NCI-H2107 treated with DMSO at 0.1 percent for 48 hours (cell line): ENCODE measurements around the gene MYO5B.

Experiments used
- DNase-seq: peaks from one replicate; lab custom pipeline; 2025; ENCODE audit not compliant: unreplicated experiment; lab: John Stamatoyannopoulos, UW

The MYO5B gene

DNA sequence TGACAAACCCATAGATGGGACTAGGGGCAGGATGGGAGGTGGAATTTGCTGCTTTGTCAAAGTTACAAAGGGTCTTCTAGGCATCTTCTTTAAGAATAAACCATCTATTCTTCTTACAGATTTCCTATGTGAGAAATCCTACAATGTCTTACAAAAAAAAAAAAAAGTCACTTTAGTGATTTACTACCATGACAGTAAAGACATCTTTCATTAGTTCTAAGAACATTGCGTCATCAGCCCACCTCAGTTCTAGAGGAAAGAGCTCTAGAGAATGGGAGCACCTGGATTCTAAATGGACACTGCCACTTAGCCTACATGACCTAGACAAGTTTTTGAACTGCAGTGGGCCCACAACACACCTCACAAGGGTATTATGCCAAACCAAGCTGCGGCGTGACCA lies 172.0 kb downstream of the MYO5B start:
- DNase-seq, result no peak

GRCh38 chr18:50014606-50015005 lies 180.3 kb downstream of the MYO5B start:
- peak; percentile 22 for DNase-seq

- no peak for DNase-seq
Measured at GRCh38 chr18:50013363-50014138, 181.4 kb downstream of the MYO5B start.

DNA sequence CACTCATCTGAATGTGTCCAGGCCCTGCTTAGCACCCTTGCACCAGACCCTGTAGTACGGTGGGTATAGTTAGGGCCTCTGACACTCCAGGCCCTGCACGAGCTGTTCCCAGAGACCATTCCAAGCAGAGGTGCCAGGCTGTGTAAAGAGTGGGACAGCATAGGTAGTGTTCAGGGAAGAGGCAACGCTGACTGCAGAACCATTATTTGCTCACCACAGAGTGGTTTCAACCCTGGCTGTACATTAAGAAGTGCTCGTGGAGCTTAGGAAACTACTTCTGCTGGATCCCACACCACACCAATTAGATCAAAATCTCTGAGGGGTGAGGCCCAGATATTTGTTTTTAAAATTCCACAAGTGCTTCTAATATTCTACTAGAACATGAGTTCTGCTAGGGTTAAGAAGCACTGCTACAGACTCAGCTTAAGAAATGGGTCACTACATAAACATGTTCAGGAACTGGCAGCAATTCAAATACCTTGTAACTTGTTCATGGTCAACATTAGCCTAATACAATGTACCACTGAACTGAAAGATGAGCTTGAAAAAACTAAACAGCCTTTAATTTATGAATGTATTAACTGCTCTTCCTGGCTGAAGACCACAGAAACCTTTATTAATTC lies 183.0 kb downstream of the MYO5B start:
- no peak for DNase-seq

DNA sequence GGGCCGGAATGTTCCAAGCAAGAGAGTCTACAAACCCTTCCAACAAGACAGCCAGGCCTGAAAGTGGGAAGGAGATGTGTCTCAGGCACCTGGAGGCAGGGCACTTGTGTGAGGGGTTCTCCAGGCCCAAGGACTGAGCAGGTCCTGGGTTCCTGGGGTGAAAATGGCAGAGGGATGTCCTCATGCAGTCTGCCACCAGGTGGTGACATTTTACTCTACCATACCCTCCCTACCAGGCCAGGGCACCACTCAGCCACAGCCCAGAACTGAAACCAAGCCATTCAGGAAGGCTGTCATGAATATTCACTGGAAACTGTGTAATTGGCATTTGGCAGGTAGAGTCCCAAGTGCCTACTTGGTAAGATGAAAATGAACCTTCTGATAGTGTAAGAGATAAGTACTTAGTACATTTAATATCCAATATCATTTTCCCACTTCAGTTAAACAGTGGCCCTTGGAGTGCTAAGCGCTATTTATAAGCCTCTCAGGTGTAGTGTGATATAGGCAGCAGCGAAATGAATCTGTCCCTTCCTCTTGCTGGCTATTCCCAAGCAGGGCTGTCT lies 185.1 kb downstream of the MYO5B start:
- DNase-seq, result peak; percentile 93

DNA sequence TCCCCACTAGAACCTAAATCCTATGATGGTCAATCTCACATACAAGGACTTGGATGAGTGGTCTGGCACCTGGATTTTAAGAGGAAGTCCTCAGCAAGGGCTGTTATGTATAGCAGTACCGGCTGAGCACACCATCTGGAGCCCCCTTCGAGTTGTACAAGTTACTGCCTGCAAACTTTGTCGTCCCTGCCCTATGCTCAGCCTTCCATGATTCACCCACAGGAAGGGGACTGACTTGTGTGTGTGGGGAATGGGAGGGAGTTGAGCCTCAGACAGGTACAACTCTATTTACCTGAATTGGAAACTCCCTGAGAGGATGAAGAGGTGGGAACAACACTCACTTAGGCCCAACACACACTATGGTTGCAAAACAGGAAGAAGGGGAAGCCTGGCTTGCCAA lies 186.6 kb downstream of the MYO5B start:
- DNase-seq, result no peak

- DNase-seq, result peak; percentile 8
Measured at GRCh38 chr18:50006470-50007046, 188.4 kb downstream of the MYO5B start.

DNA sequence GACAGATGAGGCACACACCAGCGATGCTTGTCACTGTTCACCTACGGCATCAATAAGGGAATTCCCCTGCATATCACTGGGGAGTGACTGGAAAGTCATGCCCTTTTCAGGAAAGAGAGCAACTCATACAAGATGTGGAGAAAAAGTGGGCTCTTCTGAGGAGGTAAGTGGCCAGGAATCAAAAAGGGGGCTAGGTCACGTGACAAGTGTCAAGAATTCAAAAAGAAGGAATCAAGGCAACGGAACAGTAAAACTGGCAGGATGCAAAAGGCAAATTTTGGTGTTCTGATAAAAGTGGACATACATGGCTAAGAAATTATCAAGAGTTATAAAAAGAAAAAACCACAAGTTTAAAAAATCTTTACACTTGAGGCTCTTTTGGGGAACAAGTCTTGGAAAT lies 190.9 kb downstream of the MYO5B start:
- no peak for DNase-seq

DNA sequence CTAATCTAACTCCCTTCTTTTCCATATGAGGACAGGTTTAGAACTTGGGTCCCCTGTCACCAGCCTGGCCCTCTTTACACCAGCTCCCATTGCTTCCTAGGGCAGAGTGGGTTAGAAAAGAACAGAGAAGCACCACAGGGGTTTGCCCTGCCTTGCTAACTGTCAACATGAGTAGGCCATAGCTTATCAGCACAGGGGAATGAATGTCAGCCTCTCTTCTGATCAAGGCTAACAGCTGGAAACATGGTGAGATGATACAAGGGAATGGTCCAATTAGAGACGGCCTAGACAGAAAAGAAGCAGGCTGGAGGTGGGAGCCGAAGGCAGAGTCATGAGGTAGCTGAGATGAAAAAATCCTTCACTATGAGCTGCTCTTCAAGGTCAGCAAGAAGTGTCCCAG lies 192.2 kb downstream of the MYO5B start:
- DNase-seq, result no peak

GRCh38 chr18:50000227-50000626 lies 194.7 kb downstream of the MYO5B start:
- no peak for DNase-seq

GRCh38 chr18:49999128-49999527 lies 195.8 kb downstream of the MYO5B start:
- DNase-seq, result no peak

DNA sequence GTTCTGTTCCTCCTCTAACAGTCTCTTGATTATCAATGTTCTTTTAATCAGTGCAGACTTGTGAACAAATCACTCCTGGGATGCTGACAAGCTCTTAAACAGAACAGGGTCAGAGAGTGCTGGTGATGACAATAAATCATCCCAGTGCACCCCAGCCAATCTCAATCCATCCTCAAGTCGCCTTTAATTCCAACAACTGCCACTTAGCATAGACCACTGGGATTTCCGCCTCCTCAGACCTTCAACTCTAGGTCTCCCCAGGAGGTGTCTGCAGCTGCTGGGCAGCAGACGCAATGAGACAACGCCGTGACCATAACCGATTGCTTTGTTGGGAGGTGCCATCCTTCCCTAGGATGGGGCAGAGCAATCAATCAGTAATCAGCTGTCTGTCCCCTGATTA lies 197.4 kb downstream of the MYO5B start:
- no peak for DNase-seq

GRCh38 chr18:49994410-49994809 lies 200.5 kb downstream of the MYO5B start:
- no peak for DNase-seq

DNA sequence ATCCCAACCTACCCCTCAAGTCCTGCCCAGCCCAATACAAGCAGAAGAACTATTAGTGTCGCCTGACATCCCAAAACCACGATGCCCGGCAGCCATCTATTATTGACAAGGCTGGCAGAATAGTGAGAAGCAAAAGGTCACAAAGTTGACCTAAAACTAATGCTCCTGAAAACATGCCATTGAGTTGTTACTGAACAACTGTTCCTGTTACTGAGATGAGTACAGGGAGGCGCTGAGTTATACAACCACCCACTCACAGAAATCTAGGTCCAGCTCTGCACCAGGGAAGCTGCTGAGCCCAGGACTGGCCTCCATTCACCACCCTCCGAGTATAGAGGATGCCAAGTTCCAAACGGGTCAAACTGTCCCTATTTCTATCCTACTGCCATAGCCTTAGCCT lies 201.6 kb downstream of the MYO5B start:
- DNase-seq, result no peak

DNA sequence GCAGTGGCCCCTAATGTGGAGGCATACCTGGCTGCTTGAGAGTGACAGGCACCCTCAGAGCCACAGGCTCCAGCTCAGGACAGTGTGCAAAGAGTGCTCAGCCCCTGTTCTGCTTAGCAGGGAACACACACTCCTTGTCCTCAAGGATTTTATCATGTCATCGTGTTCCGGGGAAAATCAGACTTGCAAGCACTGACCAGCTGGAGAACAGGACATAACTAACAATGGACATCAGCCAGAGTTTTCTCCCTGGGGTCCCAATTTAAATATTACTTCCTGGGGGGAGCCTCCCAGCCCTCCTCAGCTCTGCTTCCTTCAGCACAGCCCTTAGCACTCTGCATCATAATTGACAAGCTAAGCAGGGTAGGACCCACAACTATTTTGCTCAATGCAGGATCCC lies 206.2 kb downstream of the MYO5B start:
- no peak for DNase-seq

- no peak for DNase-seq
Measured at GRCh38 chr18:49988101-49988500, 206.8 kb downstream of the MYO5B start.

DNA sequence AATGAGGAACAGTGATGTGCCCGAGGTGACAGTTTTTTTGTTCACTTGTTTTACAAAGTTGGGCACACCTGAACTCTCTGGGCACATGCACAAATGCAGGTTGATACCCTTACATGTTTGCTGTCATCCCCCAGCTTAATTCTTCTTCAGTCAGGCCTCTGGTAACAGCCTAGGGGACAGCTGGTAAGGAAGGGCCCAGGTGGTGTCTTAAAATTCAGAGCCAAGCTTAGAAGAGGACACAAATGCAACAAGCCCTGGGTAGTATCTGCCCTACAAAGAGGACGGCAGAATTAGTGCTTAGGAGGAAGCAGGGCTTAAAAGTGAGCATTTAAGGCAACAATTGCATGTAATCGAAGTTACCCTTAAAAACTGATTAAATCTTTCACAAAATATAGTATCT lies 209.7 kb downstream of the MYO5B start:
- DNase-seq, result no peak

- DNase-seq, result no peak
Measured at GRCh38 chr18:49980896-49981295, 214.1 kb downstream of the MYO5B start.

GRCh38 chr18:49976795-49977560 lies 218.0 kb downstream of the MYO5B start:
- DNase-seq, result no peak

GRCh38 chr18:49976001-49976400 lies 218.9 kb downstream of the MYO5B start:
- no peak for DNase-seq

DNA sequence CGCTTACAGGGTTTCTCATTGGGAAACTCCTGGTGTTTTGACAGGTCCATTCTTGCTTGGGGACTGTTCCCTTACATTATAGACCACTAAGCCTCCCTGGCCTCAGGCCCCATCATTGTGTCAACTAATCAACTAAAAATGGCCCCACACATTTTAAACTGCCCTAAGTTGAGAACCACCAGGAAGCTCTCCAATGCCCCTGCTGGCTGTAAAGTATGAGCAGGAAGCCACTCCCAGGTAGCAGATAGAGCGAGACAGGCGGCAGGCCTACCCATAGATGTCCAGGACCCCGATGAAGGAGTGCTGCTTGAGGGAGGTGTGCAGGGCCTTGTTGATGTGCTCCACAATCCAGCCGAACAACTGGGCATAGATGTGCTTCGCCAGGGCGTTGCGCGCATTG lies 220.9 kb downstream of the MYO5B start:
- DNase-seq, result no peak
